Peyer's patch (tissue), 4 donors: Measurements from ENCODE around the gene MEF2A.

Experiments
- CTCF ChIP-seq, 6 experiments: fragments of 450-650 bp in 4 of 6; fragments of 200-600 bp in 2 of 6; sonication (generic) in 1 of 6; IDR thresholded peaks; one replicate each; pipeline ENCODE4 v1.5.1; 2017 to 2019; ENCODE audit warnings: antibody characterized with exemption in 6 of 6, mild to moderate bottlenecking in 3 of 6, moderate library complexity in 1 of 6
- POLR2A ChIP-seq, 2 donors: fragments of 450-650 bp; IDR thresholded peaks; one replicate each; pipeline ENCODE4 v1.5.1; 2017; ENCODE audit warnings: antibody characterized with exemption in 2 of 2, mild to moderate bottlenecking in 2 of 2, moderate library complexity in 2 of 2

- TF ChIP-seq CTCF (IDR thresholded peaks at IDR 0.05) (no peak), POLR2A (IDR thresholded peaks at IDR 0.05) (no peak)
Observed at GRCh38 chr15:99616773-99617342, 51.1 kb downstream of the MEF2A start.
